K562 (cell line): ENCODE measurements around the gene SLFNL1. TPM values are rescaled to one million over a fixed set of nuclear protein-coding genes. Genes with fewer than 3 reads are reported as not detected.
A peak's percentile ranks its signal among the peaks of the same experiment; 100 is the strongest.

ENCODE experiments used
- CBFA2T3 ChIP-seq: fragments of 450-650 bp; IDR thresholded peaks from 2 replicates; pipeline ENCODE4 v1.6.1; 2017
- CXXC5 ChIP-seq: fragments of 250-450 bp; sonication (Bioruptor Pico); IDR thresholded peaks from 2 replicates; pipeline ENCODE4 v1.8.0; 2022; ENCODE audit warnings: inconsistent platforms, mild to moderate bottlenecking, moderate library complexity
- HDAC8 ChIP-seq: fragments of 450-650 bp; IDR thresholded peaks from 2 replicates; pipeline ENCODE4 v1.6.1; 2016; ENCODE audit warnings: mild to moderate bottlenecking, missing genetic modification characterization, moderate library complexity, missing compliant biosample characterization
- NFE2 ChIP-seq: IDR thresholded peaks from 2 replicates; pipeline ENCODE4 v1.6.1; 2014; ENCODE audit warnings: antibody characterized with exemption, low read depth
- NFIC ChIP-seq: fragments of 450-650 bp; IDR thresholded peaks from 2 replicates; pipeline ENCODE4 v1.6.1; 2017; ENCODE audit warnings: mild to moderate bottlenecking, inconsistent platforms
- POLR2H ChIP-seq: IDR thresholded peaks from 2 replicates; pipeline ENCODE4 v1.6.1; 2016; ENCODE audit warnings: missing genetic modification characterization, low read depth, mild to moderate bottlenecking, control low read depth, missing compliant biosample characterization, moderate library complexity
- RBM15 ChIP-seq: fragments of 200-400 bp; formaldehyde crosslinking; IDR thresholded peaks from 2 replicates; pipeline ENCODE4 v1.6.1; 2018; ENCODE audit warnings: mild to moderate bottlenecking, low read length, moderate library complexity; ENCODE audit not compliant: insufficient read depth
- SIX5 ChIP-seq, 2 experiments: IDR thresholded peaks; 2 replicates each; pipeline ENCODE4 v1.6.1; 2011; ENCODE audit warnings: low read length in 2 of 2, borderline replicate concordance in 1 of 2, low read depth in 1 of 2, mild to moderate bottlenecking in 1 of 2, moderate library complexity in 1 of 2; ENCODE audit not compliant: insufficient read depth in 1 of 2
- SNRNP70 ChIP-seq: fragments of 200-400 bp; formaldehyde crosslinking; optimal IDR thresholded peaks from 2 replicates; pipeline ENCODE3; 2017; ENCODE audit warnings: low read depth, low read length
- TCFL5 ChIP-seq: fragments of 250-450 bp; sonication (Bioruptor Pico); conservative IDR thresholded peaks from 2 replicates; pipeline ENCODE4 v1.6.1; 2021; ENCODE audit warnings: mild to moderate bottlenecking, moderate library complexity, matching md5 sums
- TGIF2 ChIP-seq: sonication (generic); formaldehyde crosslinking; IDR thresholded peaks from 2 replicates; pipeline ENCODE4 v1.8.1; 2022; ENCODE audit warnings: mild to moderate bottlenecking, missing genetic modification reagents, moderate library complexity
- THRAP3 ChIP-seq: fragments of 450-650 bp; IDR thresholded peaks from 2 replicates; pipeline ENCODE4 v1.6.1; 2016; ENCODE audit warnings: mild to moderate bottlenecking, inconsistent platforms, borderline replicate concordance
- ZNF174 ChIP-seq: fragments of 250-450 bp; sonication (Bioruptor Pico); IDR thresholded peaks from 2 replicates; pipeline ENCODE4 v1.4.0; 2020; ENCODE audit warnings: mild to moderate bottlenecking
- ZNF583 ChIP-seq: fragments of 250-450 bp; sonication (Bioruptor Pico); IDR thresholded peaks from 2 replicates; pipeline ENCODE4 v1.4.0; 2020
- polyA plus RNA-seq, 8 experiments: library from polyadenylated mRNA; depleted of rRNA in 4 of 8; stranded (reverse) in 5 of 8; unstranded in 3 of 8; fragments of >200 nt; fragmentation: Nextera tagmentation in 2 of 8; fragmentation: Illumina TruSeq in 1 of 8; extraction: Ambion mirVana in 2 of 8; extraction: Trizol in 1 of 8; gene quantifications; 2 replicates each; pipeline versions ENCODE4 v1.2.1 to v1.2.3, GENCODE V29; 2011 to 2014; ENCODE audit warnings: inconsistent platforms in 1 of 8, missing spikeins in 1 of 8
- total RNA-seq, 7 experiments: library from RNA; depleted of rRNA in 6 of 7; stranded (reverse); fragments of >200 nt in 6 of 7; fragmentation: Illumina TruSeq in 2 of 7; extraction: Trizol in 2 of 7; gene quantifications; 2 replicates each; pipeline versions ENCODE4 v1.2.1 to v1.2.3, GENCODE V29; 2011 to 2021; ENCODE audit warnings: low replicate concordance in 1 of 7
- TF ChIP-seq, protein P1 (sequence below): IDR thresholded peaks from 2 replicates; pipeline ENCODE4 v1.6.1; 2011; ENCODE audit warnings: borderline replicate concordance, low read depth, mild to moderate bottlenecking, moderate library complexity, low read length; ENCODE audit not compliant: insufficient read depth, poor library complexity, severe bottlenecking
- TF ChIP-seq, protein P2 (sequence below): fragments of 250-450 bp; sonication (Bioruptor Pico); IDR thresholded peaks from 2 replicates; pipeline ENCODE4 v1.4.0; 2020; ENCODE audit warnings: mild to moderate bottlenecking, moderate library complexity, borderline replicate concordance
- TF ChIP-seq, protein P3 (sequence below), 2 experiments: fragments of 450-650 bp; conservative IDR thresholded peaks; 2 replicates each; pipeline ENCODE4 v1.6.1; 2017; ENCODE audit warnings: mild to moderate bottlenecking in 2 of 2, moderate library complexity in 2 of 2
- TF ChIP-seq, protein P4 (sequence below): sonication (generic); IDR thresholded peaks from 2 replicates; pipeline ENCODE4 v1.6.1; 2016
- TF ChIP-seq, protein P5 (sequence below): sonication (generic); formaldehyde crosslinking; IDR thresholded peaks from 2 replicates; pipeline ENCODE4 v1.8.1; 2022; ENCODE audit warnings: missing genetic modification reagents
- TF ChIP-seq, protein P6 (sequence below): IDR thresholded peaks from 2 replicates; pipeline ENCODE4 v1.6.1; 2011; ENCODE audit not compliant: insufficient read length; ENCODE audit errors: extremely low read depth

Gene SLFNL1
- total and polyA plus RNA-seq, 9 of the 15 experiments (the other 6 are each of a cell fraction or from before 2014, with no cell fraction given) = 0.05 to 0.14 (median 0.06) TPM; not detected in 5

DNA sequence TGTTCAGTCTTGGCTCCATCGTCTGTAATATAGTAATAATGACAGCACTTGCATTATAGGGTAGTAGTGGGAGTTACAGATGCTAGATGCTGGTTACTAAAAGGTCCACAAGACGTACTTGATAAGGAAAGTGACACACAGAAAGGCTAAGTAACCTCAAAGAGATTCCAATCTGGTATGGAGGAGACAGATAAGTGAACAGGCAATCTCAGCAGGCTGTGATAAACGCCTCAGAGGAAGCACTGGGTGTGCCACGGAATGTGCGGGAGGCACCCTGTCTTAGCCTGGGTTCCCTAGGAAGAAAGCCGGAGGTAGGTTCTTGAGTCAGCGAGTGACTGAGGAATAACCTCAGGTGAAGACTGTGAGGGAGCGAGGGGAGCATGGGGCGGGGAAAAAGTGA, 46.6 kb downstream of the SLFNL1 start (continued):
- TF ChIP-seq, protein P1, sequence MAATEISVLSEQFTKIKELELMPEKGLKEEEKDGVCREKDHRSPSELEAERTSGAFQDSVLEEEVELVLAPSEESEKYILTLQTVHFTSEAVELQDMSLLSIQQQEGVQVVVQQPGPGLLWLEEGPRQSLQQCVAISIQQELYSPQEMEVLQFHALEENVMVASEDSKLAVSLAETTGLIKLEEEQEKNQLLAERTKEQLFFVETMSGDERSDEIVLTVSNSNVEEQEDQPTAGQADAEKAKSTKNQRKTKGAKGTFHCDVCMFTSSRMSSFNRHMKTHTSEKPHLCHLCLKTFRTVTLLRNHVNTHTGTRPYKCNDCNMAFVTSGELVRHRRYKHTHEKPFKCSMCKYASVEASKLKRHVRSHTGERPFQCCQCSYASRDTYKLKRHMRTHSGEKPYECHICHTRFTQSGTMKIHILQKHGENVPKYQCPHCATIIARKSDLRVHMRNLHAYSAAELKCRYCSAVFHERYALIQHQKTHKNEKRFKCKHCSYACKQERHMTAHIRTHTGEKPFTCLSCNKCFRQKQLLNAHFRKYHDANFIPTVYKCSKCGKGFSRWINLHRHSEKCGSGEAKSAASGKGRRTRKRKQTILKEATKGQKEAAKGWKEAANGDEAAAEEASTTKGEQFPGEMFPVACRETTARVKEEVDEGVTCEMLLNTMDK = no peak
- TF ChIP-seq SNRNP70 (no peak), CBFA2T3 (peak; percentile 96), SIX5 (IDR thresholded peaks at IDR 0.05; ENCODE audit: borderline replicate concordance in 1 of 2, insufficient read depth in 1 of 2, low read depth in 1 of 2, low read length in 2 of 2) (no peak), NFE2 (peak; percentile 80), POLR2H (tag) (no peak), HDAC8 (tag) (no peak), NFIC (peak; percentile 81), RBM15 (no peak), CXXC5 (CRISPR knock-in tag) (peak; percentile 86), TCFL5 (CRISPR knock-in tag) (peak; percentile 72), TGIF2 (CRISPR knock-in tag) (no peak), ZNF174 (CRISPR knock-in tag) (no peak), THRAP3 (no peak), ZNF583 (CRISPR knock-in tag) (0 out of 2 replicates have a peak, but pooled peaks have one; percentile 55)
- TF ChIP-seq, protein P2, sequence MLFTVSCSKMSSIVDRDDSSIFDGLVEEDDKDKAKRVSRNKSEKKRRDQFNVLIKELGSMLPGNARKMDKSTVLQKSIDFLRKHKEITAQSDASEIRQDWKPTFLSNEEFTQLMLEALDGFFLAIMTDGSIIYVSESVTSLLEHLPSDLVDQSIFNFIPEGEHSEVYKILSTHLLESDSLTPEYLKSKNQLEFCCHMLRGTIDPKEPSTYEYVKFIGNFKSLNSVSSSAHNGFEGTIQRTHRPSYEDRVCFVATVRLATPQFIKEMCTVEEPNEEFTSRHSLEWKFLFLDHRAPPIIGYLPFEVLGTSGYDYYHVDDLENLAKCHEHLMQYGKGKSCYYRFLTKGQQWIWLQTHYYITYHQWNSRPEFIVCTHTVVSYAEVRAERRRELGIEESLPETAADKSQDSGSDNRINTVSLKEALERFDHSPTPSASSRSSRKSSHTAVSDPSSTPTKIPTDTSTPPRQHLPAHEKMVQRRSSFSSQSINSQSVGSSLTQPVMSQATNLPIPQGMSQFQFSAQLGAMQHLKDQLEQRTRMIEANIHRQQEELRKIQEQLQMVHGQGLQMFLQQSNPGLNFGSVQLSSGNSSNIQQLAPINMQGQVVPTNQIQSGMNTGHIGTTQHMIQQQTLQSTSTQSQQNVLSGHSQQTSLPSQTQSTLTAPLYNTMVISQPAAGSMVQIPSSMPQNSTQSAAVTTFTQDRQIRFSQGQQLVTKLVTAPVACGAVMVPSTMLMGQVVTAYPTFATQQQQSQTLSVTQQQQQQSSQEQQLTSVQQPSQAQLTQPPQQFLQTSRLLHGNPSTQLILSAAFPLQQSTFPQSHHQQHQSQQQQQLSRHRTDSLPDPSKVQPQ (CRISPR knock-in tag) = no peak
- TF ChIP-seq, protein P3, sequence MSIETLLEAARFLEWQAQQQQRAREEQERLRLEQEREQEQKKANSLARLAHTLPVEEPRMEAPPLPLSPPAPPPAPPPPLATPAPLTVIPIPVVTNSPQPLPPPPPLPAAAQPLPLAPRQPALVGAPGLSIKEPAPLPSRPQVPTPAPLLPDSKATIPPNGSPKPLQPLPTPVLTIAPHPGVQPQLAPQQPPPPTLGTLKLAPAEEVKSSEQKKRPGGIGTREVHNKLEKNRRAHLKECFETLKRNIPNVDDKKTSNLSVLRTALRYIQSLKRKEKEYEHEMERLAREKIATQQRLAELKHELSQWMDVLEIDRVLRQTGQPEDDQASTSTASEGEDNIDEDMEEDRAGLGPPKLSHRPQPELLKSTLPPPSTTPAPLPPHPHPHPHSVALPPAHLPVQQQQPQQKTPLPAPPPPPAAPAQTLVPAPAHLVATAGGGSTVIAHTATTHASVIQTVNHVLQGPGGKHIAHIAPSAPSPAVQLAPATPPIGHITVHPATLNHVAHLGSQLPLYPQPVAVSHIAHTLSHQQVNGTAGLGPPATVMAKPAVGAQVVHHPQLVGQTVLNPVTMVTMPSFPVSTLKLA (conservative IDR thresholded peaks at IDR 0.05) = peak in 1 of 2 experiments; percentile 68; a peak in 2 of 4 replicates
- TF ChIP-seq, protein P4, sequence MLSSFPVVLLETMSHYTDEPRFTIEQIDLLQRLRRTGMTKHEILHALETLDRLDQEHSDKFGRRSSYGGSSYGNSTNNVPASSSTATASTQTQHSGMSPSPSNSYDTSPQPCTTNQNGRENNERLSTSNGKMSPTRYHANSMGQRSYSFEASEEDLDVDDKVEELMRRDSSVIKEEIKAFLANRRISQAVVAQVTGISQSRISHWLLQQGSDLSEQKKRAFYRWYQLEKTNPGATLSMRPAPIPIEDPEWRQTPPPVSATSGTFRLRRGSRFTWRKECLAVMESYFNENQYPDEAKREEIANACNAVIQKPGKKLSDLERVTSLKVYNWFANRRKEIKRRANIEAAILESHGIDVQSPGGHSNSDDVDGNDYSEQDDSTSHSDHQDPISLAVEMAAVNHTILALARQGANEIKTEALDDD = peak; percentile 96
- TF ChIP-seq, protein P5, sequence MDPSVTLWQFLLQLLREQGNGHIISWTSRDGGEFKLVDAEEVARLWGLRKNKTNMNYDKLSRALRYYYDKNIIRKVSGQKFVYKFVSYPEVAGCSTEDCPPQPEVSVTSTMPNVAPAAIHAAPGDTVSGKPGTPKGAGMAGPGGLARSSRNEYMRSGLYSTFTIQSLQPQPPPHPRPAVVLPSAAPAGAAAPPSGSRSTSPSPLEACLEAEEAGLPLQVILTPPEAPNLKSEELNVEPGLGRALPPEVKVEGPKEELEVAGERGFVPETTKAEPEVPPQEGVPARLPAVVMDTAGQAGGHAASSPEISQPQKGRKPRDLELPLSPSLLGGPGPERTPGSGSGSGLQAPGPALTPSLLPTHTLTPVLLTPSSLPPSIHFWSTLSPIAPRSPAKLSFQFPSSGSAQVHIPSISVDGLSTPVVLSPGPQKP (CRISPR knock-in tag) = no peak
- TF ChIP-seq, protein P6, sequence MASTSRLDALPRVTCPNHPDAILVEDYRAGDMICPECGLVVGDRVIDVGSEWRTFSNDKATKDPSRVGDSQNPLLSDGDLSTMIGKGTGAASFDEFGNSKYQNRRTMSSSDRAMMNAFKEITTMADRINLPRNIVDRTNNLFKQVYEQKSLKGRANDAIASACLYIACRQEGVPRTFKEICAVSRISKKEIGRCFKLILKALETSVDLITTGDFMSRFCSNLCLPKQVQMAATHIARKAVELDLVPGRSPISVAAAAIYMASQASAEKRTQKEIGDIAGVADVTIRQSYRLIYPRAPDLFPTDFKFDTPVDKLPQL = no peak
